ENCODE results near the gene PKD2. TPM values are rescaled to one million over a fixed set of nuclear protein-coding genes. Genes with fewer than 3 reads are reported as not detected.
A peak's percentile ranks its signal among the peaks of the same experiment; 100 is the strongest.

The PKD2 gene
- total and polyA plus RNA-seq, 4 donors = 24.4 to 70.4 (median 40.2) TPM

- Histone ChIP-seq H3K36me3 (ENCODE audit: control insufficient read depth, insufficient read depth, low read length) (no peaks in the 10 kb centered on the region), H3K27me3 (ENCODE audit: control insufficient read depth, insufficient read depth, low read length) (no peaks in the 10 kb centered on the region), H3K4me3 (ENCODE audit: low read depth, low read length) (no peak overlapping the region), H3K9me3 (ENCODE audit: control insufficient read depth, insufficient read depth, low read length) (no peaks in the 10 kb centered on the region), H3K4me1 (ENCODE audit: control insufficient read depth, insufficient read depth, low read length) (peaks cover 8% of the 10 kb centered on the region), H3K27ac (ENCODE audit: low read depth, low read length) (no peak overlapping the region)
- no peak for DNase-seq (ENCODE audit: low read depth in 4 of 6, low spot score in 6 of 6)
- 84% methylated on average over 2 of the region's 2 CpGs for WGBS (ENCODE audit: insufficient coverage)
These were observed 2.4 kb upstream of the PKD2 start for GRCh38 chr4:88005076-88005475.

- Histone ChIP-seq H3K27ac (ENCODE audit: low read depth, low read length) (no peak overlapping the region), H3K36me3 (ENCODE audit: control insufficient read depth, insufficient read depth, low read length) (no peaks in the 10 kb centered on the region), H3K4me3 (ENCODE audit: low read depth, low read length) (no peak overlapping the region), H3K27me3 (ENCODE audit: control insufficient read depth, insufficient read depth, low read length) (no peaks in the 10 kb centered on the region), H3K9me3 (ENCODE audit: control insufficient read depth, insufficient read depth, low read length) (no peaks in the 10 kb centered on the region), H3K4me1 (ENCODE audit: control insufficient read depth, insufficient read depth, low read length) (peaks cover 9% of the 10 kb centered on the region)
- DNase-seq (ENCODE audit: low read depth in 4 of 6, low spot score in 6 of 6) = no peak
- WGBS (ENCODE audit: insufficient coverage) = 86% methylated on average over 1 of the region's 10 CpGs
These were observed 1.5 kb upstream of the PKD2 start for GRCh38 chr4:88005946-88006345.

- DNase-seq (ENCODE audit: low read depth in 4 of 6, low spot score in 6 of 6) = peak in 2 of 6 donors; percentile 15 to 39
- Histone ChIP-seq H3K36me3 (ENCODE audit: control insufficient read depth, insufficient read depth, low read length) (no peaks in the 10 kb centered on the region), H3K27ac (ENCODE audit: low read depth, low read length) (peak overlapping the region; percentile 80), H3K4me1 (ENCODE audit: control insufficient read depth, insufficient read depth, low read length) (peaks cover 9% of the 10 kb centered on the region), H3K27me3 (ENCODE audit: control insufficient read depth, insufficient read depth, low read length) (no peaks in the 10 kb centered on the region), H3K9me3 (ENCODE audit: control insufficient read depth, insufficient read depth, low read length) (no peaks in the 10 kb centered on the region), H3K4me3 (ENCODE audit: low read depth, low read length) (peak overlapping the region; percentile 51)
- WGBS (ENCODE audit: insufficient coverage) = 32% methylated on average over 6 of the region's 10 CpGs
These were observed 505 bp upstream of the PKD2 start for GRCh38 chr4:88006956-88007303.

- peak in 5 of 6 donors; percentile 17 to 83 (median 31) for DNase-seq (ENCODE audit: low read depth in 4 of 6, low spot score in 6 of 6)
- H3K27ac ChIP-seq (ENCODE audit: low read depth, low read length) = peak overlapping the region; percentile 62
- peaks cover 9% of the 10 kb centered on the region for H3K4me1 ChIP-seq (ENCODE audit: control insufficient read depth, insufficient read depth, low read length)
- 0% methylated on average over 43 of the region's 51 CpGs for WGBS (ENCODE audit: insufficient coverage)
- peak overlapping the region; percentile 74 for H3K4me3 ChIP-seq (ENCODE audit: low read depth, low read length)
- no peaks in the 10 kb centered on the region for H3K36me3 ChIP-seq (ENCODE audit: control insufficient read depth, insufficient read depth, low read length)
- no peaks in the 10 kb centered on the region for H3K9me3 ChIP-seq (ENCODE audit: control insufficient read depth, insufficient read depth, low read length)
- H3K27me3 ChIP-seq (ENCODE audit: control insufficient read depth, insufficient read depth, low read length) = no peaks in the 10 kb centered on the region
These were observed 797 bp downstream of the PKD2 start for GRCh38 chr4:88008122-88008742.

GRCh38 chr4:88008743-88009171 lies 1.3 kb downstream of the PKD2 start:
- Histone ChIP-seq H3K4me1 (ENCODE audit: control insufficient read depth, insufficient read depth, low read length) (peaks cover 9% of the 10 kb centered on the region), H3K36me3 (ENCODE audit: control insufficient read depth, insufficient read depth, low read length) (no peaks in the 10 kb centered on the region), H3K9me3 (ENCODE audit: control insufficient read depth, insufficient read depth, low read length) (no peaks in the 10 kb centered on the region), H3K4me3 (ENCODE audit: low read depth, low read length) (peak overlapping the region; percentile 74), H3K27me3 (ENCODE audit: control insufficient read depth, insufficient read depth, low read length) (no peaks in the 10 kb centered on the region), H3K27ac (ENCODE audit: low read depth, low read length) (no peak overlapping the region)
- DNase-seq (ENCODE audit: low read depth in 4 of 6, low spot score in 6 of 6) = peak in 2 of 6 donors; percentile 69 to 79
- 33% methylated on average over 1 of the region's 5 CpGs for WGBS (ENCODE audit: insufficient coverage)

GRCh38 chr4:88009871-88010270 lies 2.4 kb downstream of the PKD2 start:
- no CpG with 5 or more reads among the region's 5 CpGs for whole genome bisulfite sequencing (ENCODE audit: insufficient coverage)
- Histone ChIP-seq H3K27ac (ENCODE audit: low read depth, low read length) (no peak overlapping the region), H3K36me3 (ENCODE audit: control insufficient read depth, insufficient read depth, low read length) (no peaks in the 10 kb centered on the region), H3K4me1 (ENCODE audit: control insufficient read depth, insufficient read depth, low read length) (peaks cover 9% of the 10 kb centered on the region), H3K27me3 (ENCODE audit: control insufficient read depth, insufficient read depth, low read length) (no peaks in the 10 kb centered on the region), H3K4me3 (ENCODE audit: low read depth, low read length) (no peak overlapping the region), H3K9me3 (ENCODE audit: control insufficient read depth, insufficient read depth, low read length) (no peaks in the 10 kb centered on the region)
- DNase-seq (ENCODE audit: low read depth in 4 of 6, low spot score in 6 of 6) = no peak

GRCh38 chr4:88010966-88011365 lies 3.5 kb downstream of the PKD2 start:
- Histone ChIP-seq H3K27me3 (ENCODE audit: control insufficient read depth, insufficient read depth, low read length) (no peaks in the 10 kb centered on the region), H3K4me3 (ENCODE audit: low read depth, low read length) (no peak overlapping the region), H3K9me3 (ENCODE audit: control insufficient read depth, insufficient read depth, low read length) (no peaks in the 10 kb centered on the region), H3K4me1 (ENCODE audit: control insufficient read depth, insufficient read depth, low read length) (peaks cover 9% of the 10 kb centered on the region), H3K27ac (ENCODE audit: low read depth, low read length) (no peak overlapping the region), H3K36me3 (ENCODE audit: control insufficient read depth, insufficient read depth, low read length) (no peaks in the 10 kb centered on the region)
- no peak for DNase-seq (ENCODE audit: low read depth in 4 of 6, low spot score in 6 of 6)
- no CpG with 5 or more reads among the region's 2 CpGs for WGBS (ENCODE audit: insufficient coverage)

GRCh38 chr4:88012647-88013046 lies 5.2 kb downstream of the PKD2 start:
- WGBS (ENCODE audit: insufficient coverage) = no CpG with 5 or more reads among the region's 3 CpGs
- Histone ChIP-seq H3K4me1 (ENCODE audit: control insufficient read depth, insufficient read depth, low read length) (peaks cover 3% of the 10 kb centered on the region), H3K27me3 (ENCODE audit: control insufficient read depth, insufficient read depth, low read length) (no peaks in the 10 kb centered on the region), H3K36me3 (ENCODE audit: control insufficient read depth, insufficient read depth, low read length) (no peaks in the 10 kb centered on the region), H3K4me3 (ENCODE audit: low read depth, low read length) (no peak overlapping the region), H3K27ac (ENCODE audit: low read depth, low read length) (no peak overlapping the region), H3K9me3 (ENCODE audit: control insufficient read depth, insufficient read depth, low read length) (no peaks in the 10 kb centered on the region)
- no peak for DNase-seq (ENCODE audit: low read depth in 4 of 6, low spot score in 6 of 6)

GRCh38 chr4:88014386-88014905 lies 7.0 kb downstream of the PKD2 start:
- no peaks in the 10 kb centered on the region for H3K9me3 ChIP-seq (ENCODE audit: control insufficient read depth, insufficient read depth, low read length)
- peaks cover 3% of the 10 kb centered on the region for H3K4me1 ChIP-seq (ENCODE audit: control insufficient read depth, insufficient read depth, low read length)
- H3K36me3 ChIP-seq (ENCODE audit: control insufficient read depth, insufficient read depth, low read length) = no peaks in the 10 kb centered on the region
- WGBS (ENCODE audit: insufficient coverage) = 100% methylated on average over 1 of the region's 3 CpGs
- no peaks in the 10 kb centered on the region for H3K27me3 ChIP-seq (ENCODE audit: control insufficient read depth, insufficient read depth, low read length)
- H3K27ac ChIP-seq (ENCODE audit: low read depth, low read length) = no peak overlapping the region
- DNase-seq (ENCODE audit: low read depth in 4 of 6, low spot score in 6 of 6) = no peak
- no peak overlapping the region for H3K4me3 ChIP-seq (ENCODE audit: low read depth, low read length)

- Histone ChIP-seq H3K36me3 (ENCODE audit: control insufficient read depth, insufficient read depth, low read length) (peaks cover 4% of the 10 kb centered on the region), H3K4me1 (ENCODE audit: control insufficient read depth, insufficient read depth, low read length) (no peaks in the 10 kb centered on the region), H3K4me3 (ENCODE audit: low read depth, low read length) (no peak overlapping the region), H3K27me3 (ENCODE audit: control insufficient read depth, insufficient read depth, low read length) (no peaks in the 10 kb centered on the region), H3K9me3 (ENCODE audit: control insufficient read depth, insufficient read depth, low read length) (no peaks in the 10 kb centered on the region), H3K27ac (ENCODE audit: low read depth, low read length) (no peak overlapping the region)
- DNase-seq (ENCODE audit: low read depth in 4 of 6, low spot score in 6 of 6) = no peak
- WGBS (ENCODE audit: insufficient coverage) = 73% methylated on average over 8 of the region's 10 CpGs
These were observed 8.3 kb downstream of the PKD2 start for GRCh38 chr4:88015659-88016295.
